GM12878 (cell line): ENCODE measurements around the gene NOL12. TPM values are rescaled to one million over a fixed set of nuclear protein-coding genes. Genes with fewer than 3 reads are reported as not detected.

Experiments used
- ASH2L ChIP-seq: fragments of 300-600, 200-600 bp; sonication (generic); IDR thresholded peaks from 2 replicates; pipeline ENCODE4 v1.6.1; 2017; ENCODE audit warnings: low read depth, mild to moderate bottlenecking, borderline replicate concordance
- EED ChIP-seq: sonication (generic); IDR thresholded peaks from 2 replicates; pipeline ENCODE4 v1.6.1; 2016; ENCODE audit warnings: antibody characterized with exemption, low read depth
- FOS ChIP-seq: IDR thresholded peaks from 3 replicates; pipeline ENCODE4 v1.6.1; 2011; ENCODE audit warnings: borderline replicate concordance; ENCODE audit not compliant: insufficient read length; ENCODE audit errors: extremely low read depth
- MYB ChIP-seq: fragments of 150-350 bp; IDR thresholded peaks from 2 replicates; pipeline ENCODE4 v1.6.1; 2014; ENCODE audit warnings: mild to moderate bottlenecking, low read depth, low read length, borderline replicate concordance
- NFYB ChIP-seq: IDR thresholded peaks from 2 replicates; pipeline ENCODE4 v1.6.1; 2011; ENCODE audit warnings: low read depth, mild to moderate bottlenecking, low read length, improper control_type of control experiment, moderate library complexity; ENCODE audit not compliant: insufficient read depth
- RUNX3 ChIP-seq: IDR thresholded peaks from 2 replicates; pipeline ENCODE4 v1.6.1; 2012; ENCODE audit warnings: low read length, inconsistent platforms
- STAT3 ChIP-seq: IDR thresholded peaks from 2 replicates; pipeline ENCODE4 v1.6.1; 2011; ENCODE audit warnings: low read depth, low read length, improper control_type of control experiment
- ZNF217 ChIP-seq: fragments of 450-650 bp; IDR thresholded peaks from 2 replicates; pipeline ENCODE4 v1.6.1; 2017; ENCODE audit warnings: antibody characterized with exemption, mild to moderate bottlenecking
- ZNF274 ChIP-seq: IDR thresholded peaks from one replicate; pipeline ENCODE4 v1.8.0; 2011; ENCODE audit not compliant: insufficient read length, insufficient read depth
- polyA plus RNA-seq, 11 experiments: library from polyadenylated mRNA; depleted of rRNA in 4 of 11; unstranded in 6 of 11; stranded (reverse) in 5 of 11; fragments of >200 nt; fragmentation: Nextera tagmentation in 4 of 11; fragmentation: Illumina TruSeq in 1 of 11; extraction: Ambion mirVana in 4 of 11; extraction: Trizol in 1 of 11; gene quantifications; 1 replicate in 1 of 11; 2 replicates in 10 of 11; pipeline versions ENCODE4 v1.2.1 to v1.2.3, GENCODE V29; 2011 to 2016; ENCODE audit warnings: inconsistent platforms in 2 of 11, missing spikeins in 2 of 11, low read depth in 1 of 11
- total RNA-seq, 4 experiments: library from RNA; depleted of rRNA in 3 of 4; stranded (reverse); fragments of >200 nt in 3 of 4; fragmentation: Illumina TruSeq in 1 of 4; extraction: Trizol in 1 of 4; gene quantifications; 2 replicates each; pipeline versions ENCODE4 v1.2.1 to v1.2.3, GENCODE V29; 2013 to 2021
- TF ChIP-seq, protein P1 (sequence below): IDR thresholded peaks from 2 replicates; pipeline ENCODE4 v1.6.1; 2012; ENCODE audit warnings: improper control_type of control experiment, low read depth, low read length; ENCODE audit not compliant: insufficient replicate concordance
- TF ChIP-seq, protein P2 (sequence below): fragments of 150-350 bp; IDR thresholded peaks from 2 replicates; pipeline ENCODE4 v1.6.1; 2014; ENCODE audit warnings: mild to moderate bottlenecking, low read depth, low read length
- TF ChIP-seq, protein P3 (sequence below): IDR thresholded peaks from 2 replicates; pipeline ENCODE4 v1.6.1; 2011; ENCODE audit warnings: low read depth, low read length, improper control_type of control experiment, borderline replicate concordance

The NOL12 gene
- total and polyA plus RNA-seq, 10 of the 15 experiments (the other 5 are each of a cell fraction or from before 2014, with no cell fraction given): 3.3 to 69.4 (median 41.1) TPM

DNA sequence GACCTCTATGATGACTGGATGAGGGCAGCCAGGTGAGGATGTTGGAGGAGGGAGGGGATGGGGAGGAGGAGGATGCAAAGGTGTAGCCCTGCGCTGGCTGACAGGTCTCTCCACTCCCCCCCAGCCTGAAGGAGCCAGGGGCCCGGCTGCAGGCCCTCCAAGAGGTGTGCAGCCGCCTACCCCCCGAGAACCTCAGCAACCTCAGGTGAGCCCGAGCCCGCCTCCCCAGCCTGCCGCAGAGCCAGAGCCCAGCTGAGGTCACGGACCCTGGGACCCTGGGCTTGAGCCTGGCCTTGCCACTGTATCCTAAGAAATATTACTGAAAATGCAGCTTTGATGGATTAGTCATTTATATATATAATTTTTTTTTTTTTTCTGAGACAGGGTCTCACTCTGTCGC lies 38.8 kb upstream of the NOL12 start (continued):
- TF ChIP-seq, protein P1, sequence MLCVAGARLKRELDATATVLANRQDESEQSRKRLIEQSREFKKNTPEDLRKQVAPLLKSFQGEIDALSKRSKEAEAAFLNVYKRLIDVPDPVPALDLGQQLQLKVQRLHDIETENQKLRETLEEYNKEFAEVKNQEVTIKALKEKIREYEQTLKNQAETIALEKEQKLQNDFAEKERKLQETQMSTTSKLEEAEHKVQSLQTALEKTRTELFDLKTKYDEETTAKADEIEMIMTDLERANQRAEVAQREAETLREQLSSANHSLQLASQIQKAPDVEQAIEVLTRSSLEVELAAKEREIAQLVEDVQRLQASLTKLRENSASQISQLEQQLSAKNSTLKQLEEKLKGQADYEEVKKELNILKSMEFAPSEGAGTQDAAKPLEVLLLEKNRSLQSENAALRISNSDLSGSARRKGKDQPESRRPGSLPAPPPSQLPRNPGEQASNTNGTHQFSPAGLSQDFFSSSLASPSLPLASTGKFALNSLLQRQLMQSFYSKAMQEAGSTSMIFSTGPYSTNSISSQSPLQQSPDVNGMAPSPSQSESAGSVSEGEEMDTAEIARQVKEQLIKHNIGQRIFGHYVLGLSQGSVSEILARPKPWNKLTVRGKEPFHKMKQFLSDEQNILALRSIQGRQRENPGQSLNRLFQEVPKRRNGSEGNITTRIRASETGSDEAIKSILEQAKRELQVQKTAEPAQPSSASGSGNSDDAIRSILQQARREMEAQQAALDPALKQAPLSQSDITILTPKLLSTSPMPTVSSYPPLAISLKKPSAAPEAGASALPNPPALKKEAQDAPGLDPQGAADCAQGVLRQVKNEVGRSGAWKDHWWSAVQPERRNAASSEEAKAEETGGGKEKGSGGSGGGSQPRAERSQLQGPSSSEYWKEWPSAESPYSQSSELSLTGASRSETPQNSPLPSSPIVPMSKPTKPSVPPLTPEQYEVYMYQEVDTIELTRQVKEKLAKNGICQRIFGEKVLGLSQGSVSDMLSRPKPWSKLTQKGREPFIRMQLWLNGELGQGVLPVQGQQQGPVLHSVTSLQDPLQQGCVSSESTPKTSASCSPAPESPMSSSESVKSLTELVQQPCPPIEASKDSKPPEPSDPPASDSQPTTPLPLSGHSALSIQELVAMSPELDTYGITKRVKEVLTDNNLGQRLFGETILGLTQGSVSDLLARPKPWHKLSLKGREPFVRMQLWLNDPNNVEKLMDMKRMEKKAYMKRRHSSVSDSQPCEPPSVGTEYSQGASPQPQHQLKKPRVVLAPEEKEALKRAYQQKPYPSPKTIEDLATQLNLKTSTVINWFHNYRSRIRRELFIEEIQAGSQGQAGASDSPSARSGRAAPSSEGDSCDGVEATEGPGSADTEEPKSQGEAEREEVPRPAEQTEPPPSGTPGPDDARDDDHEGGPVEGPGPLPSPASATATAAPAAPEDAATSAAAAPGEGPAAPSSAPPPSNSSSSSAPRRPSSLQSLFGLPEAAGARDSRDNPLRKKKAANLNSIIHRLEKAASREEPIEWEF: no peak
- TF ChIP-seq FOS: no peak
- TF ChIP-seq NFYB: no peak
- TF ChIP-seq ASH2L: no peak
- no peak for TF ChIP-seq EED
- TF ChIP-seq STAT3: no peak
- no peak for TF ChIP-seq ZNF217
- no peak for TF ChIP-seq MYB
- TF ChIP-seq ZNF274: no peak
- no peak for TF ChIP-seq RUNX3
- TF ChIP-seq, protein P2, sequence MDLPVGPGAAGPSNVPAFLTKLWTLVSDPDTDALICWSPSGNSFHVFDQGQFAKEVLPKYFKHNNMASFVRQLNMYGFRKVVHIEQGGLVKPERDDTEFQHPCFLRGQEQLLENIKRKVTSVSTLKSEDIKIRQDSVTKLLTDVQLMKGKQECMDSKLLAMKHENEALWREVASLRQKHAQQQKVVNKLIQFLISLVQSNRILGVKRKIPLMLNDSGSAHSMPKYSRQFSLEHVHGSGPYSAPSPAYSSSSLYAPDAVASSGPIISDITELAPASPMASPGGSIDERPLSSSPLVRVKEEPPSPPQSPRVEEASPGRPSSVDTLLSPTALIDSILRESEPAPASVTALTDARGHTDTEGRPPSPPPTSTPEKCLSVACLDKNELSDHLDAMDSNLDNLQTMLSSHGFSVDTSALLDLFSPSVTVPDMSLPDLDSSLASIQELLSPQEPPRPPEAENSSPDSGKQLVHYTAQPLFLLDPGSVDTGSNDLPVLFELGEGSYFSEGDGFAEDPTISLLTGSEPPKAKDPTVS: no peak
- TF ChIP-seq, protein P3, sequence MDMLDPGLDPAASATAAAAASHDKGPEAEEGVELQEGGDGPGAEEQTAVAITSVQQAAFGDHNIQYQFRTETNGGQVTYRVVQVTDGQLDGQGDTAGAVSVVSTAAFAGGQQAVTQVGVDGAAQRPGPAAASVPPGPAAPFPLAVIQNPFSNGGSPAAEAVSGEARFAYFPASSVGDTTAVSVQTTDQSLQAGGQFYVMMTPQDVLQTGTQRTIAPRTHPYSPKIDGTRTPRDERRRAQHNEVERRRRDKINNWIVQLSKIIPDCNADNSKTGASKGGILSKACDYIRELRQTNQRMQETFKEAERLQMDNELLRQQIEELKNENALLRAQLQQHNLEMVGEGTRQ: no peak
